Measurements from ENCODE around the gene CCNI.

CCNI gene

GRCh38 chr4:77079281-77079680, 3.5 kb upstream of the CCNI start:
- no peak overlapping the region for H3K4me3 ChIP-seq (ENCODE audit: low read depth, low read length)
- TF ChIP-seq CTCF (IDR thresholded peaks at IDR 0.05; ENCODE audit: low read depth, low read length): no peak

GRCh38 chr4:77078401-77078800, 2.6 kb upstream of the CCNI start:
- no peak for TF ChIP-seq CTCF (IDR thresholded peaks at IDR 0.05; ENCODE audit: low read depth, low read length)
- no peak overlapping the region for H3K4me3 ChIP-seq (ENCODE audit: low read depth, low read length)

GRCh38 chr4:77076889-77077635, 1.3 kb upstream of the CCNI start:
- TF ChIP-seq CTCF (IDR thresholded peaks at IDR 0.05; ENCODE audit: low read depth, low read length): no peak
- H3K4me3 ChIP-seq (ENCODE audit: low read depth, low read length): peak overlapping the region; percentile 87

GRCh38 chr4:77074981-77075855, 571 bp downstream of the CCNI start:
- H3K4me3 ChIP-seq (ENCODE audit: low read depth, low read length): peak overlapping the region; percentile 87
- no peak for TF ChIP-seq CTCF (IDR thresholded peaks at IDR 0.05; ENCODE audit: low read depth, low read length)

GRCh38 chr4:77074381-77074831, 1.4 kb downstream of the CCNI start:
- H3K4me3 ChIP-seq (ENCODE audit: low read depth, low read length): peak overlapping the region; percentile 87
- no peak for TF ChIP-seq CTCF (IDR thresholded peaks at IDR 0.05; ENCODE audit: low read depth, low read length)

GRCh38 chr4:77073981-77074380, 1.8 kb downstream of the CCNI start:
- peak overlapping the region; percentile 87 for H3K4me3 ChIP-seq (ENCODE audit: low read depth, low read length)
- TF ChIP-seq CTCF (IDR thresholded peaks at IDR 0.05; ENCODE audit: low read depth, low read length): no peak

Data from WI38 (cell line).